Prostate gland (tissue), 2 donors: ENCODE results near the gene CLIC5. TPM values are rescaled to one million over a fixed set of nuclear protein-coding genes. Genes with fewer than 3 reads are reported as not detected.

Source experiments
- DNase-seq: peaks from one replicate; pipeline ENCODE4 v3.0.0-alpha.2; 2019; ENCODE audit warnings: low spot score
- H3K27ac ChIP-seq, 2 donors: fragments of 200-600 bp; sonication (generic); 2 replicates each; pipeline ENCODE4 v1.5.1; 2017 to 2019
- H3K27me3 ChIP-seq: fragments of 200-600 bp; sonication (generic); replicated peaks from 2 replicates; pipeline ENCODE4 v1.5.1; 2019; ENCODE audit not compliant: insufficient read depth
- H3K36me3 ChIP-seq, 2 donors: fragments of 200-600 bp; sonication (generic); 1 replicate in 1 of 2; 2 replicates in 1 of 2; pipeline versions ENCODE4 v1.5.1 to v1.8.1; 2017 to 2019
- H3K4me1 ChIP-seq: fragments of 200-600 bp; sonication (generic); replicated peaks from 2 replicates; pipeline ENCODE4 v1.5.1; 2019
- H3K4me3 ChIP-seq, 2 donors: fragments of 200-600 bp; sonication (generic); 2 replicates each; pipeline ENCODE4 v1.5.1; 2017 to 2019
- H3K9me3 ChIP-seq: fragments of 200-600 bp; sonication (generic); 2 replicates; pipeline ENCODE4 v1.5.1; 2017
- CTCF ChIP-seq, 4 experiments: fragments of 200-600 bp in 2 of 4; fragments of 450-650 bp in 2 of 4; sonication (generic) in 2 of 4; IDR thresholded peaks; 1 replicate in 3 of 4; 2 replicates in 1 of 4; pipeline ENCODE4 v1.5.1; 2016 to 2019; ENCODE audit warnings: antibody characterized with exemption in 4 of 4, mild to moderate bottlenecking in 2 of 4, moderate library complexity in 2 of 4
- POLR2A ChIP-seq: fragments of 450-650 bp; IDR thresholded peaks from one replicate; pipeline ENCODE4 v1.6.1; 2016; ENCODE audit warnings: antibody characterized with exemption, mild to moderate bottlenecking
- POLR2AphosphoS5 ChIP-seq: sonication (generic); formaldehyde crosslinking; IDR thresholded peaks from one replicate; pipeline ENCODE4 v1.6.1; 2017; ENCODE audit warnings: antibody characterized with exemption
- WGBS: methylation state at CpG from one replicate; pipeline ENCODE4 v1.1.5; 2018; 5-methylcytosine and 5-hydroxymethylcytosine counted together
- intact Hi-C: fragments of 100-400 bp; cut with DNase I; formaldehyde crosslinking; loops from one replicate; pipeline ENCODE4 v1.14.2; 2022
- total RNA-seq, 2 donors: library from RNA; depleted of rRNA; stranded (reverse); fragments of >200 nt; gene quantifications; one replicate each; pipeline ENCODE4 v1.1.0, GENCODE V29; 2016

CLIC5 gene
- total RNA-seq = 1 to 10 TPM; 3.2 to 4.5 TPM

- DNase-seq = peak; percentile 22
- peak within 1 kb of the TSS; percentile 34 to 44 for H3K4me3 ChIP-seq
- no peaks in the 10 kb centered on the region for H3K9me3 ChIP-seq
- WGBS = under 1% methylated on average over 76 of the region's 82 CpGs
- TF ChIP-seq POLR2AphosphoS5 = no peak
- no peak for TF ChIP-seq CTCF (IDR thresholded peaks at IDR 0.05)
- TF ChIP-seq POLR2A = no peak
- no peaks in the 10 kb centered on the region for H3K36me3 ChIP-seq
- H3K4me1 ChIP-seq = no peaks in the 10 kb centered on the region
- H3K27ac ChIP-seq = peak within 1 kb of the TSS; percentile 33 to 48
- intact Hi-C loops = no loop called here
- H3K27me3 ChIP-seq = no peaks in the 10 kb centered on the region
Measured at GRCh38 chr6:46015119-46015968, at the start of gene CLIC5. Gene CLIC5 (minus strand): TSS chr6:46015860. CDS start chr6:46015542, 318 bp downstream.

- no peak overlapping the region for H3K4me3 ChIP-seq
- no peaks in the 10 kb centered on the region for H3K36me3 ChIP-seq
- no peaks in the 10 kb centered on the region for H3K27me3 ChIP-seq
- no peak overlapping the region for H3K27ac ChIP-seq
- no peaks in the 10 kb centered on the region for H3K4me1 ChIP-seq
- intact Hi-C loops = no loop called here
- no peaks in the 10 kb centered on the region for H3K9me3 ChIP-seq
- no peak for DNase-seq
- TF ChIP-seq POLR2A (no peak), POLR2AphosphoS5 (no peak), CTCF (IDR thresholded peaks at IDR 0.05) (no peak)
Measured at GRCh38 chr6:46062991-46063390, 47.3 kb upstream of the CLIC5 start.

- H3K27ac ChIP-seq = no peak overlapping the region
- DNase-seq = peak; percentile 16
- 12% methylated on average over 2 of the region's 2 CpGs for WGBS
- TF ChIP-seq CTCF (IDR thresholded peaks at IDR 0.05) (no peak), POLR2AphosphoS5 (peak; percentile 84)
- no peaks in the 10 kb centered on the region for H3K4me1 ChIP-seq
- H3K36me3 ChIP-seq = no peaks in the 10 kb centered on the region
- no peak overlapping the region for H3K4me3 ChIP-seq
- H3K27me3 ChIP-seq = no peaks in the 10 kb centered on the region
- no peaks in the 10 kb centered on the region for H3K9me3 ChIP-seq
- intact Hi-C loops = no loop called here
Measured at GRCh38 chr6:46062312-46062711, 46.7 kb upstream of the CLIC5 start.

- H3K4me1 ChIP-seq = no peaks in the 10 kb centered on the region
- no peaks in the 10 kb centered on the region for H3K9me3 ChIP-seq
- no peaks in the 10 kb centered on the region for H3K27me3 ChIP-seq
- H3K4me3 ChIP-seq = no peak overlapping the region
- WGBS = 14% methylated on average over 1 of the region's 1 CpG
- H3K36me3 ChIP-seq = no peaks in the 10 kb centered on the region
- no peak for DNase-seq
- TF ChIP-seq POLR2AphosphoS5 = no peak
- TF ChIP-seq CTCF (IDR thresholded peaks at IDR 0.05) = no peak
- no peak for TF ChIP-seq POLR2A
- intact Hi-C loops = no loop called here
- H3K27ac ChIP-seq = no peak overlapping the region
Measured at GRCh38 chr6:46061497-46061896, 45.8 kb upstream of the CLIC5 start.

- Histone ChIP-seq H3K9me3 (no peaks in the 10 kb centered on the region), H3K4me1 (no peaks in the 10 kb centered on the region), H3K27me3 (no peaks in the 10 kb centered on the region), H3K36me3 (no peaks in the 10 kb centered on the region), H3K27ac (no peak overlapping the region), H3K4me3 (no peak overlapping the region)
- TF ChIP-seq CTCF (IDR thresholded peaks at IDR 0.05) = no peak
- TF ChIP-seq POLR2A = no peak
- no peak for TF ChIP-seq POLR2AphosphoS5
- 91% methylated on average over 1 of the region's 1 CpG for WGBS
- DNase-seq = no peak
- intact Hi-C loops = no loop called here
Measured at GRCh38 chr6:46059608-46060007, 43.9 kb upstream of the CLIC5 start.
